Hair follicle dermal papilla cell (primary cell): ENCODE measurements around the gene ANAPC16. TPM values are rescaled to one million over a fixed set of nuclear protein-coding genes. Genes with fewer than 3 reads are reported as not detected.

ENCODE experiments used
- small RNA-seq: library from RNA; depleted of rRNA; stranded (forward); fragments of <200 nt; gene quantifications from one replicate; pipeline ENCODE3, GENCODE V24; 2012
- total RNA-seq: library from RNA; depleted of rRNA; stranded (reverse); fragments of >200 nt; gene quantifications from 2 replicates; pipeline ENCODE4 v1.2.3, GENCODE V29; 2012

Gene ANAPC16
- total RNA-seq: 41.2 and 50.5 TPM in 2 replicates

DNA sequence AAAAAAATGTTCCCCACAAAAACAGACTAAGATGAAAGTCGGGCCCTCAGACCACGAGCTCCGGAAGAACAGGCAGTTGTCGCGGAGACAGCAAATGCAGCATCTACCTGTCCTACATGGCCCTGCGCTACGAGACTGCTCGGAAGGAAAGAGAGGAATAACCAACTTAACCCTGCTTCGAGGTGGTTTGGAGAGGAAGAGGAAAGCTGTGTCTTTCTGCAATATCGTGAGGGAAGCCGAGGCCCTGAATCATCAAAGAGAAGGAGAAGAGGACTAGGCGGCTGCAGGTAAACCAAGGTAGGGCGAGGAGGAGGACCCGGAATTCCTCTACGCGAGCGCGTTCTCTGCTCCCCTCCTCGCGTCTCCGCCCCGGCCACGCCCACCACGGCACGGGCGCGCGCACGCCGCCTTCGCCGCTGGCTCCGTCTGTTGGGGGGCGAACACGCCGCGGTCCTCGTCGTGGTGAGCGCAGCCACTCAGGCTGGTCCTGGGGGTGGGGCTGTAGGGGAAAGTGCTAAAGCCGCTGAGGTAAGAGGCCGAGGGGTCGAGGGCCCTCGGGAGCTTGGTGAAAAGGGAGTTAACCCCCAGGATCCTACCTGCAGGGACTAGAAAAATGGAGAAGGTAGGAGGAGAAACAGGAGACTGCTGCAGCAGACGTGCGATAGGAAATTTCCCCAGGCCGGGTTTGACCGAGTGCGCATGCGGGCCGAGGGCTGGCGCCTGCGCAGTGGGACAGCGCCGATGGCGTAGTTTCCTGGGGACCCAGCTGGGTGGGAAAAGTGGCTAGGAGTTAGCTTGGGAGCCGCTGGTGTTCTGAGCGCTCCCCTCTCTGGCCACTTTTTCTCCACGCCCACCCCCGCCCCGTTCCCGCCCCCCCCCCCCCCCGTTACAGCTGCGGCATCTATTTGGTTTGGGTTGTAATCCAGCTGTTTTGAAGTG is at the start of gene ANAPC16, which contains the start of gene ASCC1:
ANAPC16 (plus strand) TSS at position 402 of the 939 bp plus-strand sequence. CDS start 7,903 bp downstream, outside the sequence.
ASCC1 (minus strand) TSS at position 666 of the 939 bp plus-strand sequence. CDS start 2,978 bp downstream, outside the sequence.

GRCh38 chr10:72273410-72274212 is 57.8 kb downstream of the ANAPC16 start, which contains the start of gene DDIT4:
DDIT4 (plus strand) TSS chr10:72273924; CDS start chr10:72274217, 293 bp downstream.

Small RNA genes lying within 50 kb of the gene (small RNA-seq; reads per million reads assigned to genes)
- gene RF00019 (not detected), gene RF00340 (not detected)

Other genes with a start within 250 kb of the ANAPC16 start
- gene SPOCK2, start 127.5 kb upstream of the ANAPC16 start, total RNA-seq: 0.16 and 0.24 TPM in 2 replicates
- gene ASCC1, start 264 bp downstream of the ANAPC16 start, total RNA-seq: 33.8 TPM in 2 replicates
- 133 and 136 TPM in 2 replicates for gene DDIT4, start 57.9 kb downstream of the ANAPC16 start, total RNA-seq
- gene DNAJB12, start 138.9 kb downstream of the ANAPC16 start, total RNA-seq: 41.5 and 45.1 TPM in 2 replicates